CD14-positive monocyte (primary cell): ENCODE measurements around the gene SCAI. TPM values are rescaled to one million over a fixed set of nuclear protein-coding genes. Genes with fewer than 3 reads are reported as not detected.
A peak's percentile ranks its signal among the peaks of the same experiment; 100 is the strongest.

Experiments
- DNase-seq, 3 donors: peaks; one replicate each; pipeline ENCODE4 v3.0.0-alpha.2; 2011 to 2022
- H2AFZ ChIP-seq: 2 replicates; pipeline ENCODE4 v1.6.0; 2012; ENCODE audit warnings: mild to moderate bottlenecking, low read depth, low read length, inconsistent platforms; ENCODE audit not compliant: insufficient read depth, poor library complexity, severe bottlenecking
- H3K27ac ChIP-seq, 2 donors: 1 replicate in 1 of 2; 2 replicates in 1 of 2; pipeline ENCODE4 v1.5.1; 2012 to 2013; ENCODE audit warnings: low read length in 2 of 2, control low read depth in 1 of 2, inconsistent platforms in 1 of 2, low read depth in 1 of 2, mild to moderate bottlenecking in 1 of 2
- H3K27me3 ChIP-seq, 2 donors: one replicate each; pipeline versions ENCODE4 v1.6.0 to v1.6.1; 2011 to 2013; ENCODE audit warnings: low read length in 2 of 2; ENCODE audit not compliant: control insufficient read depth in 2 of 2, insufficient read depth in 2 of 2
- H3K36me3 ChIP-seq, 2 donors: replicated peaks in 1 of 2; 1 replicate in 1 of 2; 2 replicates in 1 of 2; pipeline versions ENCODE4 v1.5.1 to v1.6.1; 2012 to 2013; ENCODE audit warnings: low read length in 2 of 2, control low read depth in 1 of 2, inconsistent platforms in 1 of 2, mild to moderate bottlenecking in 1 of 2; ENCODE audit not compliant: insufficient read depth in 2 of 2, control insufficient read depth in 1 of 2
- H3K4me1 ChIP-seq, 2 donors: 1 replicate in 1 of 2; 2 replicates in 1 of 2; pipeline versions ENCODE4 v1.5.1 to v1.6.1; 2012 to 2013; ENCODE audit warnings: low read length in 2 of 2, control low read depth in 1 of 2, inconsistent platforms in 1 of 2, mild to moderate bottlenecking in 1 of 2, moderate library complexity in 1 of 2; ENCODE audit not compliant: insufficient read depth in 2 of 2, control insufficient read depth in 1 of 2
- H3K4me2 ChIP-seq: replicated peaks from 2 replicates; pipeline ENCODE3; 2012; ENCODE audit warnings: low read length, moderate library complexity, mild to moderate bottlenecking; ENCODE audit not compliant: poor library complexity, severe bottlenecking; ENCODE audit errors: extremely low read depth
- H3K4me3 ChIP-seq, 3 experiments: fragments of 200-600 bp in 1 of 3; sonication (generic) in 1 of 3; replicated peaks in 1 of 3; 1 replicate in 2 of 3; 2 replicates in 1 of 3; pipeline ENCODE4 v1.5.1; 2011 to 2013; ENCODE audit warnings: low read length in 3 of 3, mild to moderate bottlenecking in 3 of 3, control low read depth in 2 of 3, low read depth in 2 of 3, inconsistent platforms in 1 of 3, moderate library complexity in 1 of 3
- H3K79me2 ChIP-seq: 2 replicates; pipeline ENCODE4 v1.6.0; 2012; ENCODE audit warnings: mild to moderate bottlenecking, control low read depth, inconsistent platforms, low read length, moderate library complexity; ENCODE audit not compliant: insufficient read depth
- H3K9ac ChIP-seq: 2 replicates; pipeline ENCODE4 v1.6.0; 2017; ENCODE audit warnings: low read length, mild to moderate bottlenecking; ENCODE audit not compliant: insufficient read depth, poor library complexity, severe bottlenecking
- H3K9me3 ChIP-seq, 2 donors: replicated peaks in 1 of 2; 1 replicate in 1 of 2; 2 replicates in 1 of 2; pipeline versions ENCODE4 v1.5.1 to v1.6.1; 2012 to 2013; ENCODE audit warnings: low read length in 2 of 2, control low read depth in 1 of 2; ENCODE audit not compliant: control insufficient read depth in 1 of 2, insufficient read depth in 1 of 2
- H4K20me1 ChIP-seq: 2 replicates; pipeline ENCODE4 v1.6.0; 2012; ENCODE audit warnings: mild to moderate bottlenecking, low read length, control low read depth, moderate library complexity; ENCODE audit not compliant: insufficient read depth
- H3K27ac Mint-ChIP-seq, 7 donors: one replicate each; pipeline ENCODE4 v1.8.0; 2020; ENCODE audit warnings: mild to moderate bottlenecking in 7 of 7, mixed read lengths in 7 of 7, moderate library complexity in 6 of 7, inconsistent platforms in 2 of 7
- H3K27me3 Mint-ChIP-seq, 3 donors: one replicate each; pipeline ENCODE4 v1.8.0; 2021 to 2022; ENCODE audit warnings: low read depth in 3 of 3, mild to moderate bottlenecking in 3 of 3, mixed read lengths in 3 of 3, moderate library complexity in 3 of 3, inconsistent platforms in 1 of 3
- H3K36me3 Mint-ChIP-seq, 2 donors: one replicate each; pipeline ENCODE4 v1.8.0; 2020; ENCODE audit warnings: mixed read lengths in 2 of 2, inconsistent platforms in 1 of 2, mild to moderate bottlenecking in 1 of 2
- H3K4me1 Mint-ChIP-seq: one replicate; pipeline ENCODE4 v1.8.0; 2020; ENCODE audit warnings: mild to moderate bottlenecking, mixed read lengths
- H3K4me3 Mint-ChIP-seq, 2 donors: one replicate each; pipeline ENCODE4 v1.8.0; 2020; ENCODE audit warnings: mild to moderate bottlenecking in 2 of 2, mixed read lengths in 2 of 2, moderate library complexity in 1 of 2
- H3K9me3 Mint-ChIP-seq, 7 donors: one replicate each; pipeline ENCODE4 v1.8.0; 2020 to 2022; ENCODE audit warnings: mixed read lengths in 7 of 7, mild to moderate bottlenecking in 6 of 7, moderate library complexity in 6 of 7, inconsistent platforms in 2 of 7
- WGBS: methylation state at CpG from one replicate; pipeline ENCODE4 v1.1.5; 2013; ENCODE audit warnings: missing lambda C conversion rate; ENCODE audit not compliant: insufficient coverage; 5-methylcytosine and 5-hydroxymethylcytosine counted together
- intact Hi-C, 2 donors: fragments of 100-400 bp; cut with micrococcal nuclease; formaldehyde crosslinking; loops; one replicate each; pipeline versions ENCODE4 v1.15.0 to v1.15.1; 2023
- polyA plus RNA-seq, 3 donors: library from polyadenylated mRNA; depleted of rRNA in 1 of 3; unstranded in 2 of 3; stranded (reverse) in 1 of 3; fragments of 300-500 nt in 2 of 3; fragments of >200 nt in 1 of 3; fragmentation: Illumina TruSeq in 2 of 3; gene quantifications; 1 replicate in 2 of 3; 2 replicates in 1 of 3; pipeline ENCODE4 v1.2.3, GENCODE V29; 2012 to 2021
- TF ChIP-seq, protein P1 (sequence below): fragments of 200-600 bp; IDR thresholded peaks from one replicate; pipeline ENCODE4 v1.8.0; 2022; ENCODE audit warnings: antibody characterized with exemption, mild to moderate bottlenecking

The SCAI gene
- polyA plus RNA-seq, 3 donors, result 0.76 to 1.4 (median 0.84) TPM

DNA sequence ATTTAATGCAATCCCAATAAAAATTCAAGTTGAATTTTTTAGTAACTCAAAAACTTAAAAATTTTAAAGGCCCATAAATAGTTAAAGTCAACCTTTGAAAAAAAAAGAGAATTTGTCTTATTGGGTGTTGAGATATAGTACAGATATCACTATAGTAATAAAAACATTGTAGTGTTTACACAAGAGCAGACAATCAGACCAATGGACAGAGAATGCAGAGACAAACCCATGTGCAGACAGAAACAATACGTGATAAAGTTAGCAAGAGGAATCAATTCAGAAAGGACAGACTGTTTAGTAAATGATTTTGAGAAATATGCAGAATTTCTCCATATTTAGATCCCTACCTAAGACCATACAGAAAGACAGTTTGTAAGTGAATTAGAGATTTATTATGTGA, 236.4 kb downstream of the SCAI start:
- TF ChIP-seq, protein P1, sequence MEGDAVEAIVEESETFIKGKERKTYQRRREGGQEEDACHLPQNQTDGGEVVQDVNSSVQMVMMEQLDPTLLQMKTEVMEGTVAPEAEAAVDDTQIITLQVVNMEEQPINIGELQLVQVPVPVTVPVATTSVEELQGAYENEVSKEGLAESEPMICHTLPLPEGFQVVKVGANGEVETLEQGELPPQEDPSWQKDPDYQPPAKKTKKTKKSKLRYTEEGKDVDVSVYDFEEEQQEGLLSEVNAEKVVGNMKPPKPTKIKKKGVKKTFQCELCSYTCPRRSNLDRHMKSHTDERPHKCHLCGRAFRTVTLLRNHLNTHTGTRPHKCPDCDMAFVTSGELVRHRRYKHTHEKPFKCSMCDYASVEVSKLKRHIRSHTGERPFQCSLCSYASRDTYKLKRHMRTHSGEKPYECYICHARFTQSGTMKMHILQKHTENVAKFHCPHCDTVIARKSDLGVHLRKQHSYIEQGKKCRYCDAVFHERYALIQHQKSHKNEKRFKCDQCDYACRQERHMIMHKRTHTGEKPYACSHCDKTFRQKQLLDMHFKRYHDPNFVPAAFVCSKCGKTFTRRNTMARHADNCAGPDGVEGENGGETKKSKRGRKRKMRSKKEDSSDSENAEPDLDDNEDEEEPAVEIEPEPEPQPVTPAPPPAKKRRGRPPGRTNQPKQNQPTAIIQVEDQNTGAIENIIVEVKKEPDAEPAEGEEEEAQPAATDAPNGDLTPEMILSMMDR, result no peak
- Histone ChIP-seq H2AFZ (no peak overlapping the region), H3K4me2 (no peak overlapping the region), H3K9me3 (no peaks in the 10 kb centered on the region), H3K4me3 (no peak overlapping the region), H3K27ac (no peak overlapping the region), H3K36me3 (peaks cover 57 to 69% of the 10 kb centered on the region in 2 donors), H3K79me2 (no peaks in the 10 kb centered on the region), H3K27me3 (no peaks in the 10 kb centered on the region), H3K4me1 (no peaks in the 10 kb centered on the region), H4K20me1 (no peaks in the 10 kb centered on the region), H3K9ac (no peak overlapping the region)
- no peak overlapping the region for H3K27ac Mint-ChIP-seq
- intact Hi-C loops, result no loop called here
- DNase-seq, result no peak
- WGBS, result no CpG with 5 or more reads among the region's 1 CpG
- no peaks in the 10 kb centered on the region for H3K27me3 Mint-ChIP-seq
- no peaks in the 10 kb centered on the region for H3K9me3 Mint-ChIP-seq
- H3K4me1 Mint-ChIP-seq, result no peaks in the 10 kb centered on the region
- H3K4me3 Mint-ChIP-seq, result no peak overlapping the region
- H3K36me3 Mint-ChIP-seq, result peaks cover 51 to 88% of the 10 kb centered on the region in 2 donors

DNA sequence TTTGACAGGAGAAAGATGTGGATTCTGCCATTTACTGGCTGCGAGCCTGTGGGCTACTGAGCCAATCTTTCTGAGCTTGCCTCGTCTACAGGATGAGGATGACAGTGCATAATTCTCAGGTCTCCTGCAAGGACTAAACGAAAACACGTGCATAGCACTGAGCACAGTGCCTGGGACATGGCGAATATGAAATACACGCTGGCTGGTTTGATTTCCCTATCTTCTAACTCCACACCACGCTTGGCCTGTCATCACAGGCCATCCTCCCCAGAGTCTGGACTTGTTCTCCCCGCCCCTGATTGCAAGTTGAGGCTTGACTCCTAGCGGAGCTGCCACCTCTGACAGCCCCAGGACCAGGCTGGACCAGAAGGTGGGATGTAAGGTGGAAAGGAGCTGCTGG, 243.5 kb downstream of the SCAI start:
- Histone ChIP-seq H3K79me2 (no peaks in the 10 kb centered on the region), H3K4me3 (no peak overlapping the region), H3K4me2 (no peak overlapping the region), H3K27ac (no peak overlapping the region), H4K20me1 (no peaks in the 10 kb centered on the region), H3K4me1 (no peaks in the 10 kb centered on the region), H2AFZ (no peak overlapping the region), H3K36me3 (peaks cover 54 to 78% of the 10 kb centered on the region in 2 donors), H3K9me3 (no peaks in the 10 kb centered on the region), H3K9ac (no peak overlapping the region), H3K27me3 (no peaks in the 10 kb centered on the region)
- Mint-ChIP-seq H3K4me3 (no peak overlapping the region), H3K27ac (peak overlapping the region in 1 of 7 donors; percentile 47), H3K9me3 (no peaks in the 10 kb centered on the region), H3K36me3 (peaks cover 64 to 90% of the 10 kb centered on the region in 2 donors), H3K4me1 (no peaks in the 10 kb centered on the region), H3K27me3 (no peaks in the 10 kb centered on the region)
- whole genome bisulfite sequencing, result 80% methylated on average over 7 of the region's 9 CpGs
- intact Hi-C loops, result no loop called here
- TF ChIP-seq, protein P1, result no peak
- DNase-seq, result no peak
